DND-41 (cell line): ENCODE results near the gene RYR2.

ENCODE experiments used
- ATAC-seq: fragments of 200-7000 bp; cut with Tn5 transposase; 3 replicates; pipeline ENCODE4 v1.9.1; 2021; ENCODE audit warnings: low read depth; ENCODE audit not compliant: insufficient read depth
- DNase-seq: peaks from one replicate; pipeline ENCODE4 v3.0.0-alpha.2; 2020
- H2AFZ ChIP-seq: 2 replicates; pipeline ENCODE4 v1.6.0; 2012; ENCODE audit warnings: low read depth, low read length
- H3K27ac ChIP-seq: 2 replicates; pipeline ENCODE4 v1.5.1; 2012; ENCODE audit warnings: low read length, inconsistent platforms
- H3K27me3 ChIP-seq: fragments of 200-600 bp; sonication (generic); 2 replicates; pipeline ENCODE4 v1.6.0; 2012; ENCODE audit warnings: low read length, mild to moderate bottlenecking, inconsistent platforms; ENCODE audit not compliant: insufficient read depth, poor library complexity
- H3K36me3 ChIP-seq: 2 replicates; pipeline ENCODE4 v1.5.1; 2012; ENCODE audit warnings: low read length, inconsistent platforms; ENCODE audit not compliant: insufficient read depth
- H3K4me1 ChIP-seq: 2 replicates; pipeline ENCODE4 v1.5.1; 2012; ENCODE audit warnings: mild to moderate bottlenecking, low read length; ENCODE audit not compliant: insufficient read depth
- H3K4me2 ChIP-seq: 2 replicates; pipeline ENCODE4 v1.6.0; 2012; ENCODE audit warnings: mild to moderate bottlenecking, moderate library complexity, low read length, inconsistent platforms; ENCODE audit not compliant: insufficient read depth
- H3K4me3 ChIP-seq, 2 experiments: fragments of 200-600 bp in 1 of 2; shearing (Covaris generic) in 1 of 2; 2 replicates each; pipeline ENCODE4 v1.5.1; 2012 to 2016; ENCODE audit warnings: inconsistent platforms in 2 of 2, low read length in 2 of 2, mild to moderate bottlenecking in 2 of 2, low read depth in 1 of 2, moderate library complexity in 1 of 2
- H3K79me2 ChIP-seq: 2 replicates; pipeline ENCODE4 v1.6.0; 2012; ENCODE audit warnings: low read length, inconsistent platforms; ENCODE audit not compliant: insufficient read depth
- H3K9ac ChIP-seq: 2 replicates; pipeline ENCODE4 v1.6.0; 2012; ENCODE audit warnings: low read depth, mild to moderate bottlenecking, inconsistent platforms, low read length, moderate library complexity
- H3K9me3 ChIP-seq: 2 replicates; pipeline ENCODE4 v1.5.1; 2012; ENCODE audit warnings: low read length, moderate library complexity, mild to moderate bottlenecking, inconsistent platforms; ENCODE audit not compliant: insufficient read depth, severe bottlenecking
- H4K20me1 ChIP-seq: 2 replicates; pipeline ENCODE4 v1.6.0; 2012; ENCODE audit warnings: low read length; ENCODE audit not compliant: insufficient read depth
- EZH2 ChIP-seq: IDR thresholded peaks from 3 replicates; pipeline ENCODE4 v1.6.1; 2012; ENCODE audit warnings: borderline replicate concordance, low read depth, mild to moderate bottlenecking, moderate library complexity, low read length, inconsistent platforms; ENCODE audit not compliant: severe bottlenecking
- TF ChIP-seq, protein P1 (sequence below): IDR thresholded peaks from 2 replicates; pipeline ENCODE4 v1.5.1; 2012; ENCODE audit warnings: borderline replicate concordance, low read length, moderate library complexity, mild to moderate bottlenecking; ENCODE audit not compliant: poor library complexity, severe bottlenecking; ENCODE audit errors: extremely low read depth

Gene RYR2

GRCh38 chr1:237566581-237566980 is 524.6 kb downstream of the RYR2 start:
- Histone ChIP-seq H3K36me3 (no peaks in the 10 kb centered on the region), H4K20me1 (no peaks in the 10 kb centered on the region), H3K9ac (no peak overlapping the region), H3K4me3 (no peak overlapping the region), H3K27me3 (no peaks in the 10 kb centered on the region), H2AFZ (no peak overlapping the region), H3K4me2 (no peak overlapping the region), H3K4me1 (no peaks in the 10 kb centered on the region), H3K79me2 (no peaks in the 10 kb centered on the region), H3K9me3 (no peaks in the 10 kb centered on the region), H3K27ac (no peak overlapping the region)
- DNase-seq (no peak), ATAC-seq (no peak)
- TF ChIP-seq, protein P1, sequence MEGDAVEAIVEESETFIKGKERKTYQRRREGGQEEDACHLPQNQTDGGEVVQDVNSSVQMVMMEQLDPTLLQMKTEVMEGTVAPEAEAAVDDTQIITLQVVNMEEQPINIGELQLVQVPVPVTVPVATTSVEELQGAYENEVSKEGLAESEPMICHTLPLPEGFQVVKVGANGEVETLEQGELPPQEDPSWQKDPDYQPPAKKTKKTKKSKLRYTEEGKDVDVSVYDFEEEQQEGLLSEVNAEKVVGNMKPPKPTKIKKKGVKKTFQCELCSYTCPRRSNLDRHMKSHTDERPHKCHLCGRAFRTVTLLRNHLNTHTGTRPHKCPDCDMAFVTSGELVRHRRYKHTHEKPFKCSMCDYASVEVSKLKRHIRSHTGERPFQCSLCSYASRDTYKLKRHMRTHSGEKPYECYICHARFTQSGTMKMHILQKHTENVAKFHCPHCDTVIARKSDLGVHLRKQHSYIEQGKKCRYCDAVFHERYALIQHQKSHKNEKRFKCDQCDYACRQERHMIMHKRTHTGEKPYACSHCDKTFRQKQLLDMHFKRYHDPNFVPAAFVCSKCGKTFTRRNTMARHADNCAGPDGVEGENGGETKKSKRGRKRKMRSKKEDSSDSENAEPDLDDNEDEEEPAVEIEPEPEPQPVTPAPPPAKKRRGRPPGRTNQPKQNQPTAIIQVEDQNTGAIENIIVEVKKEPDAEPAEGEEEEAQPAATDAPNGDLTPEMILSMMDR: no peak
- no peak for TF ChIP-seq EZH2

DNA sequence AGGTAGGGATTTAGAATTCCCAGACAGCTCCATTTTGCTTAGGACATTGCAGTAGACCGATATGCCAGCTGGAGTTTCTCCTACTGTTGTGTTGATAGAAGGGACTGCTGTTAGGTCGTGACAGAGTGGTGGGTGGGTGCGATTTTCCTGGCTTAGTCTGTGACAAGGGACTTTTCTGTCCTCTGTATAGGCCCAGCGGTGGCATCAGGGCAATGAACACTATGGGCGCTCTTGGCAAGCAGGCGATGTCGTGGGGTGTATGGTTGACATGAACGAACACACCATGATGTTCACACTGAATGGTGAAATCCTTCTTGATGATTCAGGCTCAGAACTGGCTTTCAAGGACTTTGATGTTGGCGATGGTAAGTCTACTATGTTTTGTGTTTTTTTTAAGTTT is 527.0 kb downstream of the RYR2 start:
- H3K4me2 ChIP-seq: no peak overlapping the region

DNA sequence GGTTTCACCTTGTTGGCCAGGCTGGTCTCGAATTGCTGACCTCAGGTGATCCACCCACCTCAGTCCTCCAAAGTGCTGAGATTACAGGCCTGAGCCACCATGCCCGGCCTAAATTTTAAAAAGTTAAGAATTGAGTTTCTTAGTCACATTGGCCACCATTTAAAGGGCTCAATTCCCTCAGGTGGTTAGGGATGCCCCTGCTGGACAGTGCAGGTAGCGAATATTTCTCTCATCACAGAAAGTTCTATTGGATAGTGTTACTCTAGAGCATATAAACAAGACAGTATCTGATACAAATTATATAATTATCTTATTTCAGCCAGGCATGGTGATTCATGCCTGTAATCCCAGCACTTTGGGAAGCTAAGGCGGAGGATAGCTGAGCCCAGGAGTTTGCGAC is 528.5 kb downstream of the RYR2 start:
- no peak overlapping the region for H3K9ac ChIP-seq
- ATAC-seq: no peak
- H3K4me2 ChIP-seq: no peak overlapping the region
- H3K36me3 ChIP-seq: no peaks in the 10 kb centered on the region
- TF ChIP-seq, protein P1: peak; percentile 19
- TF ChIP-seq EZH2: no peak
- no peak overlapping the region for H2AFZ ChIP-seq
- H3K4me3 ChIP-seq: no peak overlapping the region
- H3K9me3 ChIP-seq: no peaks in the 10 kb centered on the region
- H3K79me2 ChIP-seq: no peaks in the 10 kb centered on the region
- no peaks in the 10 kb centered on the region for H4K20me1 ChIP-seq
- H3K27me3 ChIP-seq: no peaks in the 10 kb centered on the region
- DNase-seq: no peak
- H3K27ac ChIP-seq: no peak overlapping the region
- H3K4me1 ChIP-seq: no peaks in the 10 kb centered on the region

More for the DNA sequence above, 527.0 kb downstream of the RYR2 start:
- Histone ChIP-seq H3K27me3 (no peaks in the 10 kb centered on the region), H3K9me3 (no peaks in the 10 kb centered on the region), H3K9ac (no peak overlapping the region), H3K27ac (no peak overlapping the region), H3K79me2 (no peaks in the 10 kb centered on the region), H4K20me1 (no peaks in the 10 kb centered on the region), H3K4me1 (no peaks in the 10 kb centered on the region), H3K36me3 (no peaks in the 10 kb centered on the region), H2AFZ (no peak overlapping the region), H3K4me3 (no peak overlapping the region)
- no peak for ATAC-seq
- DNase-seq: no peak
- no peak for TF ChIP-seq EZH2
- TF ChIP-seq, protein P1: no peak

GRCh38 chr1:237574536-237574935 is 532.6 kb downstream of the RYR2 start:
- Histone ChIP-seq H3K27me3 (no peaks in the 10 kb centered on the region), H4K20me1 (no peaks in the 10 kb centered on the region), H3K4me1 (no peaks in the 10 kb centered on the region), H3K79me2 (no peaks in the 10 kb centered on the region), H2AFZ (no peak overlapping the region), H3K27ac (no peak overlapping the region), H3K4me2 (no peak overlapping the region), H3K4me3 (no peak overlapping the region), H3K9me3 (no peaks in the 10 kb centered on the region), H3K36me3 (no peaks in the 10 kb centered on the region), H3K9ac (no peak overlapping the region)
- ATAC-seq: no peak
- TF ChIP-seq EZH2: no peak
- TF ChIP-seq, protein P1: no peak
- DNase-seq: no peak
